ENCODE measurements around the gene CTTN. TPM values are rescaled to one million over a fixed set of nuclear protein-coding genes. Genes with fewer than 3 reads are reported as not detected.

Gene CTTN
- total RNA-seq, result 100 to 1,000 TPM in 3 of 4 donors, 10 to 100 TPM in 1; 92.8 to 226 (median 134) TPM

DNA sequence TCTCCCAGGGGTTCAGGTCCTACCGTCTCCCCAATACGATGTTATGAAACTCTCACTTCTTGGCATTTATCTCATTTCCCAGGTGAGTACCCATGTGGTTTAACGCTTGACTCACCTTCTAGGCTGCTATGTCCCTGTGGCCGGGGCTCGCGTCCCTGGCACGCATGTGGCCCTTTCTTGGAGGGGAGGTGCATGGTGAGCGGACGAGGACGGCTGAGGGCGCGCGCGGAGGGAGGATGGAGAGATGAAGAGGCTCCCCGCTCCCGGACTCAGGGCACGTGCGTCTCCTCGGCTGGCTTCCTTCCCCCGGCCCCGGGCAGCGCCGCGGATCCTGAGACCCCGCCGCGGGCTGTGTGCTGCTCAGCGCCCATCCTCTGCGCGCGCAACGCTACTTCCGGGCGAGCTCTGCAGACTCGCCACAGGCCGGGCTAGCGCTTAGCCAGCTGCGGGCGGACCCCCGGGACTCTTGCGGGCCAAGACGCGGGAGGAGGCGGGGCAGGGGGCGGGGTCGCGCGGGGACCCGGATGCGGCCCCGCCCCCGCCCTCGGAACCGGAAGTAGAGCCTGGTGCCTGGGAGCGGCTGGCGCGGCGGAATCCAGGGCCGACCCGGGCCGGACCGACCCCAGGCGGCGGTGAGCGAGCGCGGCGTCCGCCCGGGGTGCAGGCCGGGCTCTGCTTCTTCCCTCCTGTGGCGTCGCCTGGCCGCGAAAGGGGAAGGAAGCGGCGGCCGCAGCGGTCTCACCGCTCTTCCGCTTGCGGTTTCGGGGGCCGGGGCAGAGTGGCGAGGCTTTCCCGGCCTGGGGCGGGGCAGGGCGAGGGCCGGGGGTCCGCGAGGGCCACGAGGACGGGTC lies at the start of gene CTTN:
TSS of gene CTTN (plus strand) at position 547 of the 851 bp plus-strand sequence. CDS start 8,769 bp downstream, outside the sequence.
- H3K36me3 ChIP-seq, result no peaks in the 10 kb centered on the region
- no peaks in the 10 kb centered on the region for H3K27me3 ChIP-seq
- DNase-seq (peak; percentile 56 to 76), ATAC-seq (peak; percentile 67 to 72)
- no peaks in the 10 kb centered on the region for H3K9me3 ChIP-seq
- intact Hi-C loops (cut with DNase I; ENCODE audit: low total_unique reads), result loop anchor here (5.0 kb wide), 2 partner anchors 126 to 1556 kb away; partner anchors contain the start of genes CPT1A and PPFIA1
- H3K27ac ChIP-seq, result peak within 1 kb of the TSS; percentile 90 to 97 (median 95)
- H3K4me1 ChIP-seq, result peaks cover 24 to 30% of the 10 kb centered on the region in 2 donors
- peak within 1 kb of the TSS; percentile 78 to 99 (median 89) for H3K4me3 ChIP-seq
- TF ChIP-seq, protein P1, sequence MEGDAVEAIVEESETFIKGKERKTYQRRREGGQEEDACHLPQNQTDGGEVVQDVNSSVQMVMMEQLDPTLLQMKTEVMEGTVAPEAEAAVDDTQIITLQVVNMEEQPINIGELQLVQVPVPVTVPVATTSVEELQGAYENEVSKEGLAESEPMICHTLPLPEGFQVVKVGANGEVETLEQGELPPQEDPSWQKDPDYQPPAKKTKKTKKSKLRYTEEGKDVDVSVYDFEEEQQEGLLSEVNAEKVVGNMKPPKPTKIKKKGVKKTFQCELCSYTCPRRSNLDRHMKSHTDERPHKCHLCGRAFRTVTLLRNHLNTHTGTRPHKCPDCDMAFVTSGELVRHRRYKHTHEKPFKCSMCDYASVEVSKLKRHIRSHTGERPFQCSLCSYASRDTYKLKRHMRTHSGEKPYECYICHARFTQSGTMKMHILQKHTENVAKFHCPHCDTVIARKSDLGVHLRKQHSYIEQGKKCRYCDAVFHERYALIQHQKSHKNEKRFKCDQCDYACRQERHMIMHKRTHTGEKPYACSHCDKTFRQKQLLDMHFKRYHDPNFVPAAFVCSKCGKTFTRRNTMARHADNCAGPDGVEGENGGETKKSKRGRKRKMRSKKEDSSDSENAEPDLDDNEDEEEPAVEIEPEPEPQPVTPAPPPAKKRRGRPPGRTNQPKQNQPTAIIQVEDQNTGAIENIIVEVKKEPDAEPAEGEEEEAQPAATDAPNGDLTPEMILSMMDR (IDR thresholded peaks at IDR 0.05 in 4 of 5, conservative IDR thresholded peaks at IDR 0.05 in 1 of 5), result no peak
- peak; percentile 95 to 96 for TF ChIP-seq POLR2A (IDR thresholded peaks at IDR 0.05)
- in situ Hi-C loops (cut with MboI; ENCODE audit: low sequenced_read_pairs in 4 of 4), result no loop called here

DNA sequence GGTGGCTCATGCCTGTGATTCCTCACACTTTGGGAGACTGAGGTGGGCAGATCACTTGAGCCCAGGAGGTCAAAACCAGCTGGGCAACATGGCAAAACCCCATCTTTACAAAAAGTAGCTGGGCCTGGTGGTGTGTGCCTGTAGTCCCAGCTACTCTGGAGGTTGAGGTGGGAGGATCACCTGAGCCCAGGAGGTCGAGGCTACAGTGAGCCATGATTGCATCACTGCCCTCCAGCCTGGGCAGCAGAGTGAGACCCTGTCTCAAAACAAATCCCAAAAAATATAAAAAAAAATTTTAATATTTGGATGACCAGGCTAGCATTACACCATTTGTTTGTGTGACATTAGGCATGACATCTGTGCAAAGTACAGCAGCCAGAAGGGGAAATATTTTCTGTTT lies 49.7 kb upstream of the CTTN start:
- Histone ChIP-seq H3K4me3 (no peak overlapping the region), H3K36me3 (peaks cover 0 to 66% of the 10 kb centered on the region in 2 donors), H3K27ac (no peak overlapping the region), H3K4me1 (no peaks in the 10 kb centered on the region), H3K9me3 (no peaks in the 10 kb centered on the region), H3K27me3 (no peaks in the 10 kb centered on the region)
- no peak for TF ChIP-seq POLR2A (IDR thresholded peaks at IDR 0.05)
- TF ChIP-seq, protein P1 (IDR thresholded peaks at IDR 0.05 in 4 of 5, conservative IDR thresholded peaks at IDR 0.05 in 1 of 5), result no peak
- DNase-seq (no peak), ATAC-seq (no peak)
- in situ Hi-C loops (cut with MboI; ENCODE audit: low sequenced_read_pairs in 4 of 4), result no loop called here
- intact Hi-C loops (cut with DNase I; ENCODE audit: low total_unique reads), result no loop called here

- Histone ChIP-seq H3K4me1 (no peaks in the 10 kb centered on the region), H3K27me3 (no peaks in the 10 kb centered on the region), H3K4me3 (no peak overlapping the region), H3K36me3 (peaks cover 0 to 65% of the 10 kb centered on the region in 2 donors), H3K9me3 (no peaks in the 10 kb centered on the region), H3K27ac (no peak overlapping the region)
- TF ChIP-seq POLR2A (IDR thresholded peaks at IDR 0.05), result no peak
- TF ChIP-seq, protein P1 (IDR thresholded peaks at IDR 0.05 in 4 of 5, conservative IDR thresholded peaks at IDR 0.05 in 1 of 5), result no peak
- ATAC-seq (no peak), DNase-seq (no peak)
- intact Hi-C loops (cut with DNase I; ENCODE audit: low total_unique reads) (no loop called here), in situ Hi-C loops (cut with MboI; ENCODE audit: low sequenced_read_pairs in 4 of 4) (no loop called here)
Measured at GRCh38 chr11:70351646-70352045, 46.7 kb upstream of the CTTN start.

DNA sequence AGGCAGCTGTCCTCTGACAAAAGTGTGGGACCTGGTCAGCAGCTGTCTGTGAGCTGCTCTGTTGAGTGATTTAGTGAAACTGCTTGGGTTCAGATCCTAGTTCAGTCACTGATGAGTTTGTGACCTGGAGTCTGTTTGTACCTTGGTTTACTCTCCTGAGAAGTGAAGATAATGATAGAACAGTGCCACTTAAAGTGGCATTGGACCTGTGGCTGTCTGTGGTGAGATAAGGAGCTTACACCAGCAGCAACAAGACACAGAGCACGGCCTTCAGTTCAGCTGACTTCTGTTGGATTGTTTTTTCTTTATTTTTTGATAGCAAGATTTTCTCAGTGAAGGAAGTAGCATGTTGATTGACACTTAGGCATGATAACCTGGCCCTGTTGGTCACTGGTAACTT lies 46.2 kb upstream of the CTTN start:
- peaks cover 0 to 65% of the 10 kb centered on the region in 2 donors for H3K36me3 ChIP-seq
- no peak overlapping the region for H3K4me3 ChIP-seq
- DNase-seq (no peak), ATAC-seq (no peak)
- intact Hi-C loops (cut with DNase I; ENCODE audit: low total_unique reads), result no loop called here
- no peaks in the 10 kb centered on the region for H3K9me3 ChIP-seq
- H3K27me3 ChIP-seq, result no peaks in the 10 kb centered on the region
- H3K27ac ChIP-seq, result no peak overlapping the region
- in situ Hi-C loops (cut with MboI; ENCODE audit: low sequenced_read_pairs in 4 of 4), result no loop called here
- H3K4me1 ChIP-seq, result no peaks in the 10 kb centered on the region
- TF ChIP-seq POLR2A (IDR thresholded peaks at IDR 0.05), result no peak
- TF ChIP-seq, protein P1 (IDR thresholded peaks at IDR 0.05 in 4 of 5, conservative IDR thresholded peaks at IDR 0.05 in 1 of 5), result no peak
